ENCODE measurements around the gene OGDHL. TPM values are rescaled to one million over a fixed set of nuclear protein-coding genes. Genes with fewer than 3 reads are reported as not detected.

Gene OGDHL
- total RNA-seq, 1 experiment from 2014 or later: 1.3 TPM

DNA sequence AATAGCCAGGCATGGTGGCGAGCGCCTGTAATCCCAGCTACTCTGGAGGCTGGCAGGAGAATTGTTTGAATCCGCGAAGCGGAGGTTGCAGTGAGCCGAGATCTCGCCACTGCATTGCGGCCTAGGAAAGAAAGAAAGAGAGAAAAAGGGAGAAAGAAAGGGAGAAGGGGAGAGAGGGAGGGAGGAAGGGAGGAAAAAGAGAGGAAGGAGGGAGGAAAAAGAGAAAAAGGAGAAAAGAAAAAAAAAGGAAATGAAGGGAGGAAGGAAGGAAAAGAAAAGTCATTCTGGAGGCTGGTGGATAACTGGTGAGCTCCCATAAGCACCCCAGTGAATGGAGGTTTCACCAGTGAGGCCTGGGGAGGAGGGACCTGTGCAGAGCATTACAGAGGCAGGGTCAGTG lies 7.6 kb upstream of the OGDHL start:
- Histone ChIP-seq H3K36me3 (ENCODE audit: control insufficient read depth, insufficient read depth, low read length) (no peaks in the 10 kb centered on the region), H3K4me1 (ENCODE audit: control insufficient read depth, insufficient read depth, low read length) (no peaks in the 10 kb centered on the region), H3K9me3 (ENCODE audit: control insufficient read depth, insufficient read depth, low read depth, low read length) (no peaks in the 10 kb centered on the region), H3K27me3 (ENCODE audit: control insufficient read depth, insufficient read depth, low read length) (peaks cover 5% of the 10 kb centered on the region; the same call in 1 of the 2 replicates), H3K27ac (ENCODE audit: low read length) (no peak overlapping the region), H3K4me3 (ENCODE audit: low read depth in 2 of 2, low read length in 2 of 2) (no peak overlapping the region)
- CTCF ChIA-PET: no interaction called here
- intact Hi-C loops (cut with micrococcal nuclease; ENCODE audit: unreplicated experiment) (no loop called here), in situ Hi-C loops (cut with HindIII; ENCODE audit: low pct_unique_long_range_greater_than_20kb, low sequenced_read_pairs) (no loop called here)
- DNase-seq (ENCODE audit: low read depth, low spot score) (no peak), ATAC-seq (no peak)
- BruUV-seq (replicated peaks): no TSS peak
- TF ChIP-seq, protein P1, sequence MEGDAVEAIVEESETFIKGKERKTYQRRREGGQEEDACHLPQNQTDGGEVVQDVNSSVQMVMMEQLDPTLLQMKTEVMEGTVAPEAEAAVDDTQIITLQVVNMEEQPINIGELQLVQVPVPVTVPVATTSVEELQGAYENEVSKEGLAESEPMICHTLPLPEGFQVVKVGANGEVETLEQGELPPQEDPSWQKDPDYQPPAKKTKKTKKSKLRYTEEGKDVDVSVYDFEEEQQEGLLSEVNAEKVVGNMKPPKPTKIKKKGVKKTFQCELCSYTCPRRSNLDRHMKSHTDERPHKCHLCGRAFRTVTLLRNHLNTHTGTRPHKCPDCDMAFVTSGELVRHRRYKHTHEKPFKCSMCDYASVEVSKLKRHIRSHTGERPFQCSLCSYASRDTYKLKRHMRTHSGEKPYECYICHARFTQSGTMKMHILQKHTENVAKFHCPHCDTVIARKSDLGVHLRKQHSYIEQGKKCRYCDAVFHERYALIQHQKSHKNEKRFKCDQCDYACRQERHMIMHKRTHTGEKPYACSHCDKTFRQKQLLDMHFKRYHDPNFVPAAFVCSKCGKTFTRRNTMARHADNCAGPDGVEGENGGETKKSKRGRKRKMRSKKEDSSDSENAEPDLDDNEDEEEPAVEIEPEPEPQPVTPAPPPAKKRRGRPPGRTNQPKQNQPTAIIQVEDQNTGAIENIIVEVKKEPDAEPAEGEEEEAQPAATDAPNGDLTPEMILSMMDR (IDR thresholded peaks at IDR 0.05): no peak
- TF ChIP-seq SIN3A (IDR thresholded peaks at IDR 0.05; ENCODE audit: borderline replicate concordance, insufficient read depth, low read depth, low read length): no peak
- POLR2A ChIA-PET: no interaction called here

DNA sequence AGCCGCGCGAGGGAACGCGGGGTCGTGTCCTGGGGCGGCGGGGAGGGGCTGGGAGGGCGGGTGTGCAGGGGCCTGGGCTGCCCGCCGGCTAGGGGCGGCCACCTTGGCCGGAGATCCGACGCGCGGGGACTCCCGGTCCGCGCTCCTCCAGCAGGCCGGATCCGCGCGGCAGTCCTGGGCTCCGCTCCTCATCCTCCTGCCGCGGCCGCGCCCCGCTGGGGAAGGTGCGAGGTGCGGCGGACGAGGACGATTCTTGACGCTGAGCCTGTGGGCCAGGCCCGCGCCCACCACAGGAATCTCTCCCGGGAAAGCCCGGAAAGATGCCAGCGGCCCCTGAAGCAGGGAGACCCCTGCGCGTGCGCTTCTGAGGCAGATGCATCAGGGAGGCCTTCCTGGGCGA lies 6.6 kb upstream of the OGDHL start:
- ChIA-PET CTCF (interaction anchor here (1.2 kb wide), 1 partner anchor 176 kb away, joined by 3 read pairs; no protein-coding TSS in a partner anchor), POLR2A (no interaction called here)
- intact Hi-C loops (cut with micrococcal nuclease; ENCODE audit: unreplicated experiment): no loop called here
- no peak overlapping the region for H3K4me3 ChIP-seq (ENCODE audit: low read depth in 2 of 2, low read length in 2 of 2)
- H3K4me1 ChIP-seq (ENCODE audit: control insufficient read depth, insufficient read depth, low read length): no peaks in the 10 kb centered on the region
- TF ChIP-seq POLR2AphosphoS5 (IDR thresholded peaks at IDR 0.05; ENCODE audit: low read depth, low read length) (no peak), SIN3A (IDR thresholded peaks at IDR 0.05; ENCODE audit: borderline replicate concordance, insufficient read depth, low read depth, low read length) (no peak)
- TF ChIP-seq, protein P2, sequence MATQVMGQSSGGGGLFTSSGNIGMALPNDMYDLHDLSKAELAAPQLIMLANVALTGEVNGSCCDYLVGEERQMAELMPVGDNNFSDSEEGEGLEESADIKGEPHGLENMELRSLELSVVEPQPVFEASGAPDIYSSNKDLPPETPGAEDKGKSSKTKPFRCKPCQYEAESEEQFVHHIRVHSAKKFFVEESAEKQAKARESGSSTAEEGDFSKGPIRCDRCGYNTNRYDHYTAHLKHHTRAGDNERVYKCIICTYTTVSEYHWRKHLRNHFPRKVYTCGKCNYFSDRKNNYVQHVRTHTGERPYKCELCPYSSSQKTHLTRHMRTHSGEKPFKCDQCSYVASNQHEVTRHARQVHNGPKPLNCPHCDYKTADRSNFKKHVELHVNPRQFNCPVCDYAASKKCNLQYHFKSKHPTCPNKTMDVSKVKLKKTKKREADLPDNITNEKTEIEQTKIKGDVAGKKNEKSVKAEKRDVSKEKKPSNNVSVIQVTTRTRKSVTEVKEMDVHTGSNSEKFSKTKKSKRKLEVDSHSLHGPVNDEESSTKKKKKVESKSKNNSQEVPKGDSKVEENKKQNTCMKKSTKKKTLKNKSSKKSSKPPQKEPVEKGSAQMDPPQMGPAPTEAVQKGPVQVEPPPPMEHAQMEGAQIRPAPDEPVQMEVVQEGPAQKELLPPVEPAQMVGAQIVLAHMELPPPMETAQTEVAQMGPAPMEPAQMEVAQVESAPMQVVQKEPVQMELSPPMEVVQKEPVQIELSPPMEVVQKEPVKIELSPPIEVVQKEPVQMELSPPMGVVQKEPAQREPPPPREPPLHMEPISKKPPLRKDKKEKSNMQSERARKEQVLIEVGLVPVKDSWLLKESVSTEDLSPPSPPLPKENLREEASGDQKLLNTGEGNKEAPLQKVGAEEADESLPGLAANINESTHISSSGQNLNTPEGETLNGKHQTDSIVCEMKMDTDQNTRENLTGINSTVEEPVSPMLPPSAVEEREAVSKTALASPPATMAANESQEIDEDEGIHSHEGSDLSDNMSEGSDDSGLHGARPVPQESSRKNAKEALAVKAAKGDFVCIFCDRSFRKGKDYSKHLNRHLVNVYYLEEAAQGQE (IDR thresholded peaks at IDR 0.05; ENCODE audit: insufficient read depth in 1 of 2, low read depth in 2 of 2, low read length in 1 of 2): no peak
- TF ChIP-seq, protein P1 (IDR thresholded peaks at IDR 0.05): no peak
- H3K9me3 ChIP-seq (ENCODE audit: control insufficient read depth, insufficient read depth, low read depth, low read length): no peaks in the 10 kb centered on the region
- H3K27me3 ChIP-seq (ENCODE audit: control insufficient read depth, insufficient read depth, low read length): no peaks in the 10 kb centered on the region
- no peaks in the 10 kb centered on the region for H3K36me3 ChIP-seq (ENCODE audit: control insufficient read depth, insufficient read depth, low read length)
- in situ Hi-C loops (cut with HindIII; ENCODE audit: low pct_unique_long_range_greater_than_20kb, low sequenced_read_pairs): no loop called here
- DNase-seq (ENCODE audit: low read depth, low spot score) (no peak), ATAC-seq (no peak)
- no TSS peak for BruUV-seq (replicated peaks)
- H3K27ac ChIP-seq (ENCODE audit: low read length): no peak overlapping the region

DNA sequence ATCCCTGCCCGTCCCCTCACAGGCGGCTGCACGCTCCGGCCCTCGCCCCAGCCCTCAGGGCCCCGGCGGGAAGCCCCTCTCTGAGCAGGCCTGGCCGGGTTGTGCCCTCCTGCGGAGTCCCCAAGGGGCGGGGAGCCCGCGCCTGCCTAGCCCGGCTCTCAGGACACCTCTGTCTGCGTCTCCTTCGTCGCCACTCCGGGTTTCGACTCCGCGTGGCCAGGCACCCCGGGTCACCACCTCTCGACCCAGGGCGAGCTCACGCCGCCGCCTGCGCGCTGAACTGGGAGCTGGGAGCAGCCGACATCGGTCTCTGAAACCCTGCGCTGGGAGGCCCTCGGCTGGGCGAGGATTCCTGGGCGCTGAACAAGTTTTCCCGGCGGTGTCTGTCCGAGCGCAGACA lies 6.2 kb upstream of the OGDHL start:
- no peaks in the 10 kb centered on the region for H3K9me3 ChIP-seq (ENCODE audit: control insufficient read depth, insufficient read depth, low read depth, low read length)
- intact Hi-C loops (cut with micrococcal nuclease; ENCODE audit: unreplicated experiment): no loop called here
- H3K4me3 ChIP-seq (ENCODE audit: low read depth in 2 of 2, low read length in 2 of 2): no peak overlapping the region
- BruUV-seq (replicated peaks): no TSS peak
- ATAC-seq (no peak), DNase-seq (ENCODE audit: low read depth, low spot score) (no peak)
- no peak overlapping the region for H3K27ac ChIP-seq (ENCODE audit: low read length)
- H3K36me3 ChIP-seq (ENCODE audit: control insufficient read depth, insufficient read depth, low read length): no peaks in the 10 kb centered on the region
- no peaks in the 10 kb centered on the region for H3K4me1 ChIP-seq (ENCODE audit: control insufficient read depth, insufficient read depth, low read length)
- H3K27me3 ChIP-seq (ENCODE audit: control insufficient read depth, insufficient read depth, low read length): peaks cover 3% of the 10 kb centered on the region; the same call in 1 of the 2 replicates
- ChIA-PET CTCF (interaction anchor here (1.2 kb wide), 1 partner anchor 175 kb away, joined by 3 read pairs; no protein-coding TSS in a partner anchor), POLR2A (no interaction called here)
- TF ChIP-seq POLR2AphosphoS5 (IDR thresholded peaks at IDR 0.05; ENCODE audit: low read depth, low read length) (no peak), TCF7L2 (IDR thresholded peaks at IDR 0.05; ENCODE audit: low read depth, low read length) (no peak), SIN3A (IDR thresholded peaks at IDR 0.05; ENCODE audit: borderline replicate concordance, insufficient read depth, low read depth, low read length) (no peak)
- TF ChIP-seq, protein P1 (IDR thresholded peaks at IDR 0.05): no peak
- TF ChIP-seq, protein P2 (IDR thresholded peaks at IDR 0.05; ENCODE audit: insufficient read depth in 1 of 2, low read depth in 2 of 2, low read length in 1 of 2): no peak
- in situ Hi-C loops (cut with HindIII; ENCODE audit: low pct_unique_long_range_greater_than_20kb, low sequenced_read_pairs): no loop called here
